GM23338 (cell line): ENCODE measurements around the gene FAM117A. TPM values are rescaled to one million over a fixed set of nuclear protein-coding genes. Genes with fewer than 3 reads are reported as not detected.

Source experiments
- ATAC-seq: fragments of 200-7000 bp; cut with Tn5 transposase; 3 replicates; pipeline ENCODE4 v1.9.1; 2020
- DNase-seq: peaks from one replicate; pipeline ENCODE4 v3.0.0-alpha.2; 2015; ENCODE audit warnings: low spot score
- H2AFZ ChIP-seq: fragments of 200-600 bp; sonication (generic); 2 replicates; pipeline ENCODE4 v1.8.0; 2016; ENCODE audit warnings: antibody characterized with exemption, mild to moderate bottlenecking, moderate library complexity
- H3F3A ChIP-seq: fragments of 200-600 bp; sonication (generic); replicated peaks from 2 replicates; pipeline ENCODE4 v1.8.0; 2017; ENCODE audit warnings: antibody characterized with exemption, mixed run types, low read depth
- H3K27ac ChIP-seq: fragments of 200-600 bp; sonication (generic); 2 replicates; pipeline ENCODE4 v1.6.1; 2016; ENCODE audit warnings: low read depth
- H3K27me3 ChIP-seq: fragments of 200-600 bp; sonication (generic); 2 replicates; pipeline ENCODE4 v1.8.0; 2016; ENCODE audit warnings: mild to moderate bottlenecking, mixed run types, moderate library complexity; ENCODE audit not compliant: insufficient read depth
- H3K36me3 ChIP-seq: fragments of 200-600 bp; sonication (generic); 2 replicates; pipeline ENCODE4 v1.8.0; 2016; ENCODE audit warnings: mild to moderate bottlenecking; ENCODE audit not compliant: insufficient read depth
- H3K4me1 ChIP-seq: fragments of 200-600 bp; sonication (generic); 2 replicates; pipeline ENCODE4 v1.8.0; 2016; ENCODE audit warnings: mild to moderate bottlenecking, moderate library complexity; ENCODE audit not compliant: insufficient read depth
- H3K4me2 ChIP-seq: fragments of 200-600 bp; sonication (generic); 2 replicates; pipeline ENCODE4 v1.7.1; 2017; ENCODE audit warnings: mixed run types
- H3K4me3 ChIP-seq: fragments of 200-600 bp; sonication (generic); 2 replicates; pipeline ENCODE4 v1.6.1; 2016; ENCODE audit warnings: mixed run types
- H3K79me2 ChIP-seq: fragments of 200-600 bp; sonication (generic); replicated peaks from 2 replicates; pipeline ENCODE4 v1.8.0; 2017; ENCODE audit warnings: mild to moderate bottlenecking; ENCODE audit not compliant: insufficient read depth
- H3K9me2 ChIP-seq: fragments of 200-600 bp; sonication (generic); 2 replicates; pipeline ENCODE4 v1.8.0; 2017; ENCODE audit not compliant: insufficient read depth
- H4K20me1 ChIP-seq: fragments of 200-600 bp; sonication (generic); replicated peaks from 2 replicates; pipeline ENCODE4 v1.8.0; 2017; ENCODE audit warnings: mild to moderate bottlenecking; ENCODE audit not compliant: insufficient read depth
- H3K27ac Mint-ChIP-seq: 2 replicates; pipeline ENCODE4 v1.8.0; 2020; ENCODE audit warnings: inconsistent platforms, mild to moderate bottlenecking, moderate library complexity, mixed read lengths
- H3K27me3 Mint-ChIP-seq: 3 replicates; pipeline ENCODE4 v1.8.0; 2022; ENCODE audit warnings: low read depth, mild to moderate bottlenecking, moderate library complexity, mixed read lengths, inconsistent platforms; ENCODE audit not compliant: insufficient read depth, poor library complexity
- H3K36me3 Mint-ChIP-seq: 3 replicates; pipeline ENCODE4 v1.8.0; 2021; ENCODE audit warnings: low read depth, mild to moderate bottlenecking, inconsistent platforms, moderate library complexity, mixed read lengths
- H3K4me1 Mint-ChIP-seq: 3 replicates; pipeline ENCODE4 v1.8.0; 2020; ENCODE audit warnings: mild to moderate bottlenecking, inconsistent platforms, mixed read lengths
- H3K4me3 Mint-ChIP-seq: 3 replicates; pipeline ENCODE4 v1.8.0; 2021; ENCODE audit warnings: moderate library complexity, mild to moderate bottlenecking, inconsistent platforms, mixed read lengths
- H3K9me3 Mint-ChIP-seq: 3 replicates; pipeline ENCODE4 v1.8.0; 2020; ENCODE audit warnings: moderate library complexity, mild to moderate bottlenecking, inconsistent platforms, mixed read lengths
- CTCF ChIP-seq, 2 experiments: fragments of 200-600 bp in 1 of 2; sonication (generic) in 1 of 2; conservative IDR thresholded peaks; 2 replicates each; pipeline versions ENCODE4 v1.5.1 to v1.6.1; 2016 to 2017; ENCODE audit warnings: antibody characterized with exemption in 2 of 2, low read depth in 2 of 2, mild to moderate bottlenecking in 2 of 2, moderate library complexity in 1 of 2
- ETS1 ChIP-seq: IDR thresholded peaks from 2 replicates; pipeline ENCODE4 v1.6.1; 2016; ENCODE audit warnings: antibody characterized with exemption
- EZH2 ChIP-seq: fragments of 200-600 bp; sonication (generic); IDR thresholded peaks from one replicate; pipeline ENCODE4 v1.8.0; 2017; ENCODE audit warnings: antibody characterized with exemption, mild to moderate bottlenecking, low read depth; ENCODE audit not compliant: unreplicated experiment
- EZH2phosphoT487 ChIP-seq: fragments of 200-600 bp; sonication (generic); IDR thresholded peaks from one replicate; pipeline ENCODE4 v1.8.1; 2018; ENCODE audit warnings: antibody characterized with exemption; ENCODE audit not compliant: unreplicated experiment
- JUNB ChIP-seq: IDR thresholded peaks from one replicate; pipeline ENCODE4 v1.6.1; 2016; ENCODE audit warnings: antibody characterized with exemption; ENCODE audit not compliant: unreplicated experiment
- NANOG ChIP-seq: IDR thresholded peaks from 2 replicates; pipeline ENCODE4 v1.6.1; 2016; ENCODE audit warnings: antibody characterized with exemption, borderline replicate concordance
- POLR2AphosphoS5 ChIP-seq: IDR thresholded peaks from 2 replicates; pipeline ENCODE4 v1.6.1; 2016; ENCODE audit warnings: antibody characterized with exemption, low read depth
- REST ChIP-seq: IDR thresholded peaks from one replicate; pipeline ENCODE4 v1.6.1; 2018; ENCODE audit warnings: antibody characterized with exemption; ENCODE audit not compliant: unreplicated experiment
- STAT1 ChIP-seq: IDR thresholded peaks from one replicate; pipeline ENCODE4 v1.6.1; 2016; ENCODE audit warnings: antibody characterized with exemption; ENCODE audit not compliant: unreplicated experiment
- ZNF114 ChIP-seq: fragments of 250-450 bp; sonication (Bioruptor Pico); IDR thresholded peaks from 2 replicates; pipeline ENCODE4 v1.5.0; 2020; ENCODE audit warnings: mild to moderate bottlenecking, moderate library complexity
- ZNF331 ChIP-seq: fragments of 250-450 bp; sonication (Bioruptor Pico); IDR thresholded peaks from 2 replicates; pipeline ENCODE4 v1.5.0; 2020; ENCODE audit warnings: low read depth, mild to moderate bottlenecking, moderate library complexity
- ZNF462 ChIP-seq: fragments of 250-450 bp; sonication (Bioruptor Pico); IDR thresholded peaks from 2 replicates; pipeline ENCODE4 v1.5.0; 2020; ENCODE audit warnings: mild to moderate bottlenecking, moderate library complexity
- polyA plus RNA-seq: library from polyadenylated mRNA; unstranded; fragments of >200 nt; fragmentation: Nextera tagmentation; extraction: Ambion mirVana; gene quantifications from 2 replicates; pipeline ENCODE4 v1.2.1, GENCODE V29; 2016
- total RNA-seq: library from RNA; depleted of rRNA; stranded (reverse); fragments of >200 nt; shearing (Covaris generic); gene quantifications from 2 replicates; pipeline ENCODE4 v1.2.3, GENCODE V29; 2014

The FAM117A gene
- total and polyA plus RNA-seq, 2 experiments from 2014 or later = 21.3 to 46.4 TPM

- Mint-ChIP-seq H3K4me3 (no peak overlapping the region), H3K4me1 (peaks cover under 1% of the 10 kb centered on the region; the same call in 2 of the 3 replicates), H3K36me3 (peaks cover 50% of the 10 kb centered on the region), H3K27ac (no peak overlapping the region), H3K27me3 (peaks cover 3% of the 10 kb centered on the region), H3K9me3 (no peaks in the 10 kb centered on the region)
- Histone ChIP-seq H2AFZ (no peak overlapping the region), H3K79me2 (no peaks in the 10 kb centered on the region), H3K4me1 (no peaks in the 10 kb centered on the region), H3K27ac (no peak overlapping the region), H3K4me3 (no peak overlapping the region), H3K36me3 (peaks cover 26% of the 10 kb centered on the region), H3F3A (no peaks in the 10 kb centered on the region), H3K27me3 (no peaks in the 10 kb centered on the region), H3K4me2 (no peak overlapping the region), H4K20me1 (no peaks in the 10 kb centered on the region), H3K9me2 (no peaks in the 10 kb centered on the region)
- DNase-seq = no peak
- TF ChIP-seq ZNF462 (CRISPR knock-in tag) (no peak), NANOG (no peak), CTCF (conservative IDR thresholded peaks at IDR 0.05; ENCODE audit: low read depth in 2 of 2) (no peak), ETS1 (no peak), ZNF331 (CRISPR knock-in tag) (no peak), STAT1 (no peak), ZNF114 (CRISPR knock-in tag) (no peak), EZH2phosphoT487 (no peak), REST (no peak), POLR2AphosphoS5 (no peak), JUNB (no peak), EZH2 (no peak)
- ATAC-seq = no peak
These were observed 63.0 kb downstream of the FAM117A start for GRCh38 chr17:49700960-49701359.
